Measurements from ENCODE around the gene ZNF584.

DNA sequence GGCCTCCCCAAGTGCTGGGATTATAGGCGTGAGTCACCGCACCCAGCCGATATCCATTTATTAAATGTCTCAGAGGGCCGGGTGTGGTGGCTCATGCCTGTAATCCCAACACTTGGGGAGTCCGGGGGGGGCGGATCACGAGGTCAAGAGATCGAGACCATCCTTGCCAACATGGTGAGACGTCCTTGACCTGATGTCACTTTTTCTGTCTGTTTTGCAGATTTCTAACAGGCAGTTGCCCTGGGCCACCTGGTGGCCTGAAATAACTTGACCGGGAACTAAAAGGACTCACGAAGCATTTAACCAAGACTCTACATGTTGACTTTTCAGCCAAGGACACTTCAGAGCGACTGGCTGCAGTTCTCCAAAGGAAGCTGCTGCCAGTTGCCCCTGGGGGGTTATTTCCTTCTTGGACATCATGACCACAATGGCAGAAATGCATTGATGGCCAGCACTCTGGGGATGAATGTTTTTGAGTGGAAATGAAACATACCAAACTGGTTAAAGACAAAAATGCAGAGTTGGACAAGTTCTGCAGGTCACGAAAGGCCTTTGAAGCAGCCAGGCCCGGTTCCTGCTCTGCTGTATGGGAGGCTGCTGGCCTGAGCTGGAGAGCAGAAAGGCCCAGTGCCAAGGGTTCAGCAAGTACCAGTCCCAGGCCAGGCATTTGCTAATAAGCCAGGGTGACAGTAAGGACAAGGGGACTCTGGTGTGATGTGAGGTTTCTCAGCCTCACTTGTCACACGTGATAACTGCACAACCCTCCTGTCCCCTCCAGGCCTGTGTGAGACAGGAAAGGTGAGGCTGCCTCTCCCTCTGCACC lies 35.9 kb upstream of the ZNF584 start:
- TF ChIP-seq, protein P1, sequence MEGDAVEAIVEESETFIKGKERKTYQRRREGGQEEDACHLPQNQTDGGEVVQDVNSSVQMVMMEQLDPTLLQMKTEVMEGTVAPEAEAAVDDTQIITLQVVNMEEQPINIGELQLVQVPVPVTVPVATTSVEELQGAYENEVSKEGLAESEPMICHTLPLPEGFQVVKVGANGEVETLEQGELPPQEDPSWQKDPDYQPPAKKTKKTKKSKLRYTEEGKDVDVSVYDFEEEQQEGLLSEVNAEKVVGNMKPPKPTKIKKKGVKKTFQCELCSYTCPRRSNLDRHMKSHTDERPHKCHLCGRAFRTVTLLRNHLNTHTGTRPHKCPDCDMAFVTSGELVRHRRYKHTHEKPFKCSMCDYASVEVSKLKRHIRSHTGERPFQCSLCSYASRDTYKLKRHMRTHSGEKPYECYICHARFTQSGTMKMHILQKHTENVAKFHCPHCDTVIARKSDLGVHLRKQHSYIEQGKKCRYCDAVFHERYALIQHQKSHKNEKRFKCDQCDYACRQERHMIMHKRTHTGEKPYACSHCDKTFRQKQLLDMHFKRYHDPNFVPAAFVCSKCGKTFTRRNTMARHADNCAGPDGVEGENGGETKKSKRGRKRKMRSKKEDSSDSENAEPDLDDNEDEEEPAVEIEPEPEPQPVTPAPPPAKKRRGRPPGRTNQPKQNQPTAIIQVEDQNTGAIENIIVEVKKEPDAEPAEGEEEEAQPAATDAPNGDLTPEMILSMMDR (IDR thresholded peaks at IDR 0.05; ENCODE audit: low read depth, low read length) = no peak
- no peak for TF ChIP-seq EZH2phosphoT487 (IDR thresholded peaks at IDR 0.05; ENCODE audit: low read depth)

All from OCI-LY3 (cell line).